GM21390 (cell line): ENCODE results near the gene C4orf36.

Experiments
- ATAC-seq: cut with Tn5 transposase; IDR thresholded peaks from one replicate; pipeline ENCODE4 v1.9.1; 2021; ENCODE audit not compliant: unreplicated experiment

Gene C4orf36

GRCh38 chr4:86857341-86858052 lies 34.7 kb downstream of the C4orf36 start:
- ATAC-seq: no peak

GRCh38 chr4:86856896-86857295 lies 35.3 kb downstream of the C4orf36 start:
- ATAC-seq: no peak

- ATAC-seq: no peak
Observed at GRCh38 chr4:86855572-86855971, 36.6 kb downstream of the C4orf36 start.

GRCh38 chr4:86853209-86853608 lies 39.0 kb downstream of the C4orf36 start:
- ATAC-seq: no peak

GRCh38 chr4:86848732-86849619 lies 43.2 kb downstream of the C4orf36 start, which contains the start of gene SLC10A6:
TSS of gene SLC10A6 (minus strand) at chr4:86849384. CDS start at chr4:86849115, 269 bp downstream.
- ATAC-seq: no peak

- ATAC-seq: no peak
Observed at GRCh38 chr4:86848136-86848535, 44.1 kb downstream of the C4orf36 start.

GRCh38 chr4:86847571-86847970 lies 44.7 kb downstream of the C4orf36 start:
- no peak for ATAC-seq

- ATAC-seq: no peak
Observed at GRCh38 chr4:86846921-86847320, 45.3 kb downstream of the C4orf36 start.

GRCh38 chr4:86845593-86845992 lies 46.6 kb downstream of the C4orf36 start:
- no peak for ATAC-seq

GRCh38 chr4:86841309-86841708 lies 50.9 kb downstream of the C4orf36 start:
- no peak for ATAC-seq

- ATAC-seq: no peak
Observed at GRCh38 chr4:86840858-86841257, 51.4 kb downstream of the C4orf36 start.

GRCh38 chr4:86837691-86838503 lies 54.3 kb downstream of the C4orf36 start:
- ATAC-seq: no peak

- ATAC-seq: no peak
Observed at GRCh38 chr4:86835677-86836076, 56.5 kb downstream of the C4orf36 start.

- no peak for ATAC-seq
Observed at GRCh38 chr4:86834901-86835300, 57.3 kb downstream of the C4orf36 start.

- no peak for ATAC-seq
Observed at GRCh38 chr4:86833615-86834014, 58.6 kb downstream of the C4orf36 start.

GRCh38 chr4:86831262-86832130 lies 60.7 kb downstream of the C4orf36 start:
- ATAC-seq: no peak
